Kidney epithelial cell (primary cell): ENCODE data around the gene ZC3H8. TPM values are rescaled to one million over a fixed set of nuclear protein-coding genes. Genes with fewer than 3 reads are reported as not detected.

Experiments
- DNase-seq: peaks from one replicate; pipeline ENCODE4 v3.0.0-alpha.2; 2010; ENCODE audit warnings: low read depth
- H3K27me3 ChIP-seq: 2 replicates; pipeline ENCODE4 v1.6.0; 2011; ENCODE audit warnings: low read length; ENCODE audit not compliant: control insufficient read depth, insufficient read depth
- H3K36me3 ChIP-seq: 2 replicates; pipeline ENCODE4 v1.5.1; 2011; ENCODE audit warnings: low read length; ENCODE audit not compliant: control insufficient read depth, insufficient read depth
- H3K4me3 ChIP-seq: 2 replicates; pipeline ENCODE4 v1.5.1; 2011; ENCODE audit warnings: low read depth, mild to moderate bottlenecking, control low read depth, low read length
- total RNA-seq: library from RNA; depleted of rRNA; stranded (reverse); fragments of >200 nt; gene quantifications from 2 replicates; pipeline ENCODE4 v1.2.3, GENCODE V29; 2015
- TF ChIP-seq, protein P1 (sequence below): IDR thresholded peaks from 2 replicates; pipeline ENCODE4 v1.5.1; 2011; ENCODE audit warnings: mild to moderate bottlenecking, moderate library complexity, low read length, control low read depth, inconsistent platforms; ENCODE audit not compliant: insufficient read depth, poor library complexity, severe bottlenecking

Gene ZC3H8
- total RNA-seq, 1 donor from 2014 or later, result 47.5 TPM

DNA sequence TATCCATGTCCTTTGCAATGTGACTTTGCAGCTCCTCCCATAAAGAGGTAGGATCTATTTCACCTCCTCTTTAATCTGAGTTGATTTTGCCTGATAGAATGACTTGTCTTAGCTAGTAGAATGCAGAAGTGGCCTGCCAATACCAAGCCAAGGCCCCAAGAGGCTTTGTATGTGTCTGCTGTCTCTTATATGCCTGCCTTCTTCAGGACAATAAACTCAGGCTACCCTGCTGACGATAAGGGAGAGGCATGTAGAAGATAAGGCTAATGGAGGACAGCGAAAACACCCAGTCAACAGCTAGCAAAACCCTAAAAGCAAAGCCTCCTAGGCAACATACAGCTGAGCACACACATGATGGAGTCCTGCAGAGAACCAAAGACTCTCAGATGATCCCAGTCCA, 1.8 kb upstream of the ZC3H8 start:
- H3K36me3 ChIP-seq, result no peaks in the 10 kb centered on the region
- H3K4me3 ChIP-seq, result no peak overlapping the region
- DNase-seq, result no peak
- TF ChIP-seq, protein P1, sequence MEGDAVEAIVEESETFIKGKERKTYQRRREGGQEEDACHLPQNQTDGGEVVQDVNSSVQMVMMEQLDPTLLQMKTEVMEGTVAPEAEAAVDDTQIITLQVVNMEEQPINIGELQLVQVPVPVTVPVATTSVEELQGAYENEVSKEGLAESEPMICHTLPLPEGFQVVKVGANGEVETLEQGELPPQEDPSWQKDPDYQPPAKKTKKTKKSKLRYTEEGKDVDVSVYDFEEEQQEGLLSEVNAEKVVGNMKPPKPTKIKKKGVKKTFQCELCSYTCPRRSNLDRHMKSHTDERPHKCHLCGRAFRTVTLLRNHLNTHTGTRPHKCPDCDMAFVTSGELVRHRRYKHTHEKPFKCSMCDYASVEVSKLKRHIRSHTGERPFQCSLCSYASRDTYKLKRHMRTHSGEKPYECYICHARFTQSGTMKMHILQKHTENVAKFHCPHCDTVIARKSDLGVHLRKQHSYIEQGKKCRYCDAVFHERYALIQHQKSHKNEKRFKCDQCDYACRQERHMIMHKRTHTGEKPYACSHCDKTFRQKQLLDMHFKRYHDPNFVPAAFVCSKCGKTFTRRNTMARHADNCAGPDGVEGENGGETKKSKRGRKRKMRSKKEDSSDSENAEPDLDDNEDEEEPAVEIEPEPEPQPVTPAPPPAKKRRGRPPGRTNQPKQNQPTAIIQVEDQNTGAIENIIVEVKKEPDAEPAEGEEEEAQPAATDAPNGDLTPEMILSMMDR, result no peak
- no peaks in the 10 kb centered on the region for H3K27me3 ChIP-seq

DNA sequence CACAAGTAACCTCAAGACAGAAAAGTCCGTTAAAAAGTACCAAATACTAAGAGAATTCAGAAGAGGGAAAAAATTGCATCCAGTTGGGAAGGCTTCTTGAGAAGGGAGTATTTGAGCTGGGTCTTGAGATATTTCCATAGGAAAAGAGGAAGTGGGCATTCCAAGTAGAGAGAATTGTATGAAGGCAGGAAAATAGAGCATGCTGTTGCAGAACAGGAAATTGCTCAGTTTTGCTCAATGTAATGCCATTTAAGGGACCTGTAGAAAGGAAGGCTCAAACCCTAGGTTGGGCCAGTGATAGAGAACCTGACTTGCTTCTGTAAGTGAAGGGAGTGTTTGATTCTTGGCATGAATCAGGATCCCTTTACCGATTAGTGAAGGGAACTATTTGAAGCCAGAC, 1.0 kb upstream of the ZC3H8 start:
- no peaks in the 10 kb centered on the region for H3K27me3 ChIP-seq
- no peak for DNase-seq
- no peaks in the 10 kb centered on the region for H3K36me3 ChIP-seq
- TF ChIP-seq, protein P1, result no peak
- no peak overlapping the region for H3K4me3 ChIP-seq

DNA sequence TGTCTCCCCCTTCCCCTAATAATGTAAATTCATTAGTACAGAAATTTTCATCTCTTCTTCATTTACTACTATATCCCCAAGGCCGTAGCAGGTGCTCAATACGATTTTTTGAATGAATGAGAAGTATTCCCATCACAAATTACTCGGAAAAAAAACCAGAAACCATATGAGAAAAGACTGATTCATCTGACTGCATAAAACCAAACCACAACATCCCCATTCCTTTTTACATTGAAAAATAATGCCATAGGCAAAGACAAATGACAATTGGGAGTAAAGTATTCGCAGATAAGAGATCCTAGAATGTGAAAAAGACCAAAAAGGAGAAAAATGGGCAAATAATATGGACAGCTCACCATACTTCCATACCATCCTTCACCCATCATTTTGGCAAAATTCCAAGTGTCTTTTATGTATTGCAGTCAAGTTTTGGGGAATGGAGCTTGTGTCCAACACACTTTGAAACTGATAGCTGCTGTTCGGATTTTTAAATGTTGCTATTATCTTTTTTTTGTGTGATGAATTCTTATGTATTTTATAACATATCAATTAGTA, 1.5 kb downstream of the ZC3H8 start:
- DNase-seq, result no peak
- Histone ChIP-seq H3K27me3 (no peaks in the 10 kb centered on the region), H3K4me3 (no peak overlapping the region), H3K36me3 (no peaks in the 10 kb centered on the region)
- TF ChIP-seq, protein P1, result no peak

DNA sequence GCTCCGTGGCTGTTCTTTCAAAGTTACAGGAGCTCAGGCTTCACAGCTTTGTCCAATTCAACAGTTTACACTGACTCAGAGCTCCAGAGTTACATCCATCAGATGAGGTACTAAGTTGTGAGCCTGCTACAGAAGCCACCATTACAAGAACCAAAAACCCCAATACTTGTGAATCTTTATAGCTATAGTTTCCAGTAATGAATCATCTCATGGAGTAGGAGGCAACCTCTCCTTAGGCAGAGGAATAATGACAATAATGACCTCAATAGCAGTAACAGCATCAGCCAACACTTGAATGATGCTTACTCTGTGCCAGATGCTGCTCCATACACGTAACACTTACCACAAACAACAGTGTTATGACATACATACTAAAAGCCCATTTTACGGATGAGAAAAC, 3.6 kb downstream of the ZC3H8 start:
- no peaks in the 10 kb centered on the region for H3K36me3 ChIP-seq
- TF ChIP-seq, protein P1, result no peak
- DNase-seq, result no peak
- H3K4me3 ChIP-seq, result no peak overlapping the region
- no peaks in the 10 kb centered on the region for H3K27me3 ChIP-seq

DNA sequence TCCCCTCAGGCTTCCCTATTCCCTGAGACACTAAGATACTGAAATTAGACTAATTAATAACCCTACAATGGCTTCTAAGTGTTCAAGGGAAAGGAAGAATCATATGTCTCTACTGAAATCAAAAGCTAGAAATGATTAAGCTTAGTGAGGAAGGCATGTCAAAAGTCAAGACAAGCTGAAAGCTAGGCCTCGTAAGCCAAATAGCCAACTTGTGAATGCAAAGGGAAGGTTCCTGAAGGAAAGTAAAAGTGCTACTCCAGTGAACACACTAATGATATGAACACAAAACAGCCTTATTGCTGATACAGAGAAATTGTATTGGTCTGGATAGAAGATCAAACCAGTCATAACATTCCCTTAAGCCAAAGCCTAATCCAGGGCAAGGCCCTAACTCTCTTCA, 10.0 kb downstream of the ZC3H8 start:
- DNase-seq, result no peak
- no peaks in the 10 kb centered on the region for H3K27me3 ChIP-seq
- no peaks in the 10 kb centered on the region for H3K36me3 ChIP-seq
- TF ChIP-seq, protein P1, result no peak
- no peak overlapping the region for H3K4me3 ChIP-seq

DNA sequence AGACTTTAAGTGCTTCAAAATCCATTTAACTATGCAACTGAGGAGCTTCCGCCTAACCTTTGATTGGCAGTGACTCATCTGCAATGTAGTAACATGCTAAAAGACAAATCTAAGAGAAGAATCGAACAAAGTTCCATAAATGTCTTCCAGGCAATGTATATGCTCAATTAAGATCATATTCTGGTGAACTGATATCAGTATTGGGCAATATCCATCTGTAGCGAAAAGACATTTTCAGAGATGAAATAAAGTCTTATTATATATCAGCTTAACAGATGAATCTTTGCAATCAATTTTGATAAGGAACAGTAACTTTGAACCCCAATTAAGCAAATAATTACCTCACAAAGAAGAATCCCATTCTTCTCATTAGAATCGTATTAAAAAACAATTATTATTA, 11.6 kb downstream of the ZC3H8 start:
- no peaks in the 10 kb centered on the region for H3K36me3 ChIP-seq
- DNase-seq, result no peak
- TF ChIP-seq, protein P1, result no peak
- no peak overlapping the region for H3K4me3 ChIP-seq
- no peaks in the 10 kb centered on the region for H3K27me3 ChIP-seq
